Gastrocnemius medialis (tissue), 4 donors: ENCODE measurements around the gene PDHX. TPM values are rescaled to one million over a fixed set of nuclear protein-coding genes. Genes with fewer than 3 reads are reported as not detected.

ENCODE experiments used
- ATAC-seq, 2 donors: fragments of 150-250 bp; one replicate each; pipeline ENCODE4 v1.9.1; 2016
- DNase-seq, 2 donors: peaks; one replicate each; pipeline ENCODE4 v3.0.0-alpha.2; 2019
- H3K27ac ChIP-seq, 4 donors: fragments of 200-600 bp; sonication (generic); 1 replicate in 1 of 4; 2 replicates in 3 of 4; pipeline ENCODE4 v1.5.1; 2016 to 2018; ENCODE audit warnings: mild to moderate bottlenecking in 2 of 4, moderate library complexity in 1 of 4
- H3K27me3 ChIP-seq, 3 donors: fragments of 200-600 bp; sonication (generic) in 2 of 3; 1 replicate in 1 of 3; 2 replicates in 2 of 3; pipeline versions ENCODE4 v1.5.1 to v1.6.0; 2016 to 2019; ENCODE audit warnings: mild to moderate bottlenecking in 1 of 3, moderate library complexity in 1 of 3
- H3K36me3 ChIP-seq, 2 donors: fragments of 200-600 bp; sonication (generic) in 1 of 2; one replicate each; pipeline ENCODE4 v1.5.1; 2017 to 2018
- H3K4me1 ChIP-seq, 2 donors: fragments of 200-600 bp; sonication (generic) in 1 of 2; one replicate each; pipeline ENCODE4 v1.5.1; 2016 to 2017; ENCODE audit warnings: mild to moderate bottlenecking in 2 of 2
- H3K4me3 ChIP-seq, 4 donors: fragments of 200-600 bp; sonication (generic) in 3 of 4; 1 replicate in 1 of 4; 2 replicates in 3 of 4; pipeline ENCODE4 v1.5.1; 2016 to 2019; ENCODE audit warnings: mild to moderate bottlenecking in 2 of 4
- H3K9me3 ChIP-seq, 3 donors: fragments of 200-600 bp; sonication (generic) in 2 of 3; 1 replicate in 1 of 3; 2 replicates in 2 of 3; pipeline ENCODE4 v1.5.1; 2016 to 2019
- POLR2A ChIP-seq, 2 donors: fragments of 450-650 bp; IDR thresholded peaks; one replicate each; pipeline ENCODE4 v1.6.1; 2017; ENCODE audit warnings: antibody characterized with exemption in 2 of 2, mild to moderate bottlenecking in 2 of 2, moderate library complexity in 2 of 2
- in situ Hi-C, 4 donors: fragments of 200-750 bp; cut with MboI; loops; one replicate each; pipeline versions ENCODE4 v1.15.0 to v1.8.0; 2017; ENCODE audit warnings: low sequenced_read_pairs in 4 of 4
- intact Hi-C: fragments of 100-400 bp; cut with DNase I; formaldehyde crosslinking; loops from one replicate; pipeline ENCODE4 v1.15.1; 2023; ENCODE audit warnings: low total_unique reads
- total RNA-seq, 4 donors: library from RNA; depleted of rRNA; stranded (reverse); fragments of >200 nt; gene quantifications; one replicate each; pipeline versions ENCODE4 v1.1.0 to v1.2.3, GENCODE V29; 2016
- TF ChIP-seq, protein P1 (sequence below), 5 experiments: fragments of 450-650 bp in 3 of 5; fragments of 200-600 bp in 2 of 5; sonication (generic) in 2 of 5; IDR thresholded peaks in 4 of 5; conservative IDR thresholded peaks in 1 of 5; 1 replicate in 4 of 5; 2 replicates in 1 of 5; pipeline ENCODE4 v1.5.1; 2016 to 2019; ENCODE audit warnings: antibody characterized with exemption in 5 of 5, mild to moderate bottlenecking in 3 of 5, moderate library complexity in 3 of 5

PDHX gene
- total RNA-seq, 4 donors from 2014 or later: 77.7 to 101 (median 87.3) TPM

GRCh38 chr11:34928268-34928959 is 12.0 kb downstream of the PDHX start:
- H3K27ac ChIP-seq: no peak overlapping the region
- TF ChIP-seq, protein P1, sequence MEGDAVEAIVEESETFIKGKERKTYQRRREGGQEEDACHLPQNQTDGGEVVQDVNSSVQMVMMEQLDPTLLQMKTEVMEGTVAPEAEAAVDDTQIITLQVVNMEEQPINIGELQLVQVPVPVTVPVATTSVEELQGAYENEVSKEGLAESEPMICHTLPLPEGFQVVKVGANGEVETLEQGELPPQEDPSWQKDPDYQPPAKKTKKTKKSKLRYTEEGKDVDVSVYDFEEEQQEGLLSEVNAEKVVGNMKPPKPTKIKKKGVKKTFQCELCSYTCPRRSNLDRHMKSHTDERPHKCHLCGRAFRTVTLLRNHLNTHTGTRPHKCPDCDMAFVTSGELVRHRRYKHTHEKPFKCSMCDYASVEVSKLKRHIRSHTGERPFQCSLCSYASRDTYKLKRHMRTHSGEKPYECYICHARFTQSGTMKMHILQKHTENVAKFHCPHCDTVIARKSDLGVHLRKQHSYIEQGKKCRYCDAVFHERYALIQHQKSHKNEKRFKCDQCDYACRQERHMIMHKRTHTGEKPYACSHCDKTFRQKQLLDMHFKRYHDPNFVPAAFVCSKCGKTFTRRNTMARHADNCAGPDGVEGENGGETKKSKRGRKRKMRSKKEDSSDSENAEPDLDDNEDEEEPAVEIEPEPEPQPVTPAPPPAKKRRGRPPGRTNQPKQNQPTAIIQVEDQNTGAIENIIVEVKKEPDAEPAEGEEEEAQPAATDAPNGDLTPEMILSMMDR (IDR thresholded peaks at IDR 0.05 in 4 of 5, conservative IDR thresholded peaks at IDR 0.05 in 1 of 5): no peak
- TF ChIP-seq POLR2A (IDR thresholded peaks at IDR 0.05): no peak
- DNase-seq: no peak
- H3K4me1 ChIP-seq: peaks cover 52% of the 10 kb centered on the region in 2 donors
- H3K4me3 ChIP-seq: no peak overlapping the region
- no peaks in the 10 kb centered on the region for H3K9me3 ChIP-seq
- ATAC-seq: no peak
- intact Hi-C loops: loop anchor here (10.0 kb wide), 1 partner anchor 556 kb away; no protein-coding TSS in a partner anchor
- H3K27me3 ChIP-seq: no peaks in the 10 kb centered on the region
- in situ Hi-C loops: loop anchor here in 3 of 4 donors (10.0 kb wide), 2 partner anchors 306 to 456 kb away; no protein-coding TSS in a partner anchor
- peaks cover 0 to 6% of the 10 kb centered on the region in 2 donors for H3K36me3 ChIP-seq

DNA sequence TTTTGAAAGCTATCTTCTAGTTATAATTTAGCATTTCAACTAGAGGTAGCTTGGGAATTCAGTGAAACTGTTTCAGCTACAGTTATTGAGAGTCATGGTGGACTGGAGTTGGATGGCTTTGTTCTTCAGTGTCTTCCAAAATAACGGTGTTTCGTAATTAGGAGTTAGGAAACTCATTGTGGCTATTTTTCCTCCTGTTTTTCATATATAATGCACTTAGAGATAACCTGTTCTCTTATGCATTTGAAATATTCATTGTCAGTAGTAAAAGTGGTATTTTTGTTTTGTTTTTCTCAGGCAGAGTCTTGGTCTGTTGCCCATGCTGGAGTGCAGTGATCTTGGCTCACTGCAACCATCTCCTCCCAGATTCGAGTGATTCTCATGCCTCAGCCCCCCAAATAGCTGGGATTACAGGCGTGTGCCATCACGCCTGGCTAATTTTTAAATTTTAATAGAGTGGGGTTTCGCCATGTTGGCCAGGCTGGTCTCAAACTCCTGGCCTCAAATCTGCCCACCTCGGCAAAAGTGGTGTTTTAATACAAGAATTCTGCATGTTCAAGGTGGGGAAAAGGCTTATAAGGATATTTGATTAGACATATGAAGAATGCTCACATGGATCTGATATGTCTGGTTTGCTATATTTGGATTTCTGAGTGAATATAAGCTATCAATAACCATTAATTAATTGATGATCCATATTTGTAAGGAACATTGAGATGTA is 12.7 kb downstream of the PDHX start:
- TF ChIP-seq, protein P1 (IDR thresholded peaks at IDR 0.05 in 4 of 5, conservative IDR thresholded peaks at IDR 0.05 in 1 of 5): no peak
- no peak for TF ChIP-seq POLR2A (IDR thresholded peaks at IDR 0.05)
- in situ Hi-C loops (loop anchor here in 3 of 4 donors (10.0 kb wide), 2 partner anchors 306 to 456 kb away; no protein-coding TSS in a partner anchor), intact Hi-C loops (loop anchor here (10.0 kb wide), 1 partner anchor 556 kb away; no protein-coding TSS in a partner anchor)
- DNase-seq (no peak), ATAC-seq (peak in 1 of 2 donors; percentile 64)
- H3K4me1 ChIP-seq: peaks cover 45 to 49% of the 10 kb centered on the region in 2 donors
- H3K27me3 ChIP-seq: no peaks in the 10 kb centered on the region
- H3K27ac ChIP-seq: no peak overlapping the region
- no peaks in the 10 kb centered on the region for H3K9me3 ChIP-seq
- H3K4me3 ChIP-seq: no peak overlapping the region
- peaks cover 0 to 6% of the 10 kb centered on the region in 2 donors for H3K36me3 ChIP-seq

GRCh38 chr11:34929794-34930763 is 13.7 kb downstream of the PDHX start:
- intact Hi-C loops (loop anchor here (10.0 kb wide), 1 partner anchor 555 kb away; no protein-coding TSS in a partner anchor), in situ Hi-C loops (loop anchor here in 3 of 4 donors (10.0 kb wide), 2 partner anchors 305 to 455 kb away; no protein-coding TSS in a partner anchor)
- Histone ChIP-seq H3K4me1 (peaks cover 35 to 41% of the 10 kb centered on the region in 2 donors), H3K27me3 (no peaks in the 10 kb centered on the region), H3K9me3 (no peaks in the 10 kb centered on the region), H3K4me3 (no peak overlapping the region), H3K27ac (no peak overlapping the region), H3K36me3 (peaks cover 0 to 6% of the 10 kb centered on the region in 2 donors)
- TF ChIP-seq POLR2A (IDR thresholded peaks at IDR 0.05): no peak
- TF ChIP-seq, protein P1 (IDR thresholded peaks at IDR 0.05 in 4 of 5, conservative IDR thresholded peaks at IDR 0.05 in 1 of 5): no peak
- DNase-seq (no peak), ATAC-seq (no peak)

GRCh38 chr11:34936945-34937629 is 20.7 kb downstream of the PDHX start:
- in situ Hi-C loops: no loop called here

More at GRCh38 chr11:34936945-34937629, 20.7 kb downstream of the PDHX start:
- H3K27ac ChIP-seq: no peak overlapping the region
- ATAC-seq: no peak
- intact Hi-C loops: no loop called here
- peaks cover 0 to 15% of the 10 kb centered on the region in 2 donors for H3K4me1 ChIP-seq
- H3K4me3 ChIP-seq: no peak overlapping the region
- H3K36me3 ChIP-seq: peaks cover 0 to 6% of the 10 kb centered on the region in 2 donors
- H3K27me3 ChIP-seq: no peaks in the 10 kb centered on the region
- no peak for DNase-seq
- TF ChIP-seq, protein P1 (IDR thresholded peaks at IDR 0.05 in 4 of 5, conservative IDR thresholded peaks at IDR 0.05 in 1 of 5): no peak
- TF ChIP-seq POLR2A (IDR thresholded peaks at IDR 0.05): no peak
- H3K9me3 ChIP-seq: no peaks in the 10 kb centered on the region
